ENCODE data around the gene PANK2. TPM values are rescaled to one million over a fixed set of nuclear protein-coding genes. Genes with fewer than 3 reads are reported as not detected.

PANK2 gene
- total RNA-seq, 4 donors from 2014 or later, result 49.0 to 58.1 (median 54.3) TPM

GRCh38 chr20:3869839-3870634 lies 19.1 kb upstream of the PANK2 start:
- H3K27me3 ChIP-seq, result no peaks in the 10 kb centered on the region
- ATAC-seq, result no peak
- H3K4me1 ChIP-seq, result peaks cover 0 to 17% (median 0%) of the 10 kb centered on the region in 3 donors
- WGBS, 2 donors (ENCODE audit: low coverage in 1 of 2), result 100% methylated on average over 2 of the region's 10 CpGs; no CpG with 5 or more reads in 1 of the 2 donors
- H3K4me3 ChIP-seq, result no peak overlapping the region
- TF ChIP-seq EP300 (IDR thresholded peaks at IDR 0.05) (no peak), CTCF (IDR thresholded peaks at IDR 0.05) (no peak), POLR2AphosphoS5 (IDR thresholded peaks at IDR 0.05) (no peak), POLR2A (IDR thresholded peaks at IDR 0.05) (no peak)
- no peaks in the 10 kb centered on the region for H3K9me3 ChIP-seq
- H3K36me3 ChIP-seq, result peaks cover 0 to 91% of the 10 kb centered on the region in 2 donors
- no peak overlapping the region for H3K27ac ChIP-seq

GRCh38 chr20:3871550-3872265 lies 17.5 kb upstream of the PANK2 start:
- no peak overlapping the region for H3K27ac ChIP-seq
- H3K4me1 ChIP-seq, result peaks cover 0 to 17% (median 0%) of the 10 kb centered on the region in 3 donors
- no peak overlapping the region for H3K4me3 ChIP-seq
- peaks cover 0 to 80% of the 10 kb centered on the region in 2 donors for H3K36me3 ChIP-seq
- TF ChIP-seq EP300 (IDR thresholded peaks at IDR 0.05) (no peak), POLR2A (IDR thresholded peaks at IDR 0.05) (no peak), POLR2AphosphoS5 (IDR thresholded peaks at IDR 0.05) (no peak), CTCF (IDR thresholded peaks at IDR 0.05) (no peak)
- WGBS, 2 donors (ENCODE audit: low coverage in 1 of 2), result 42 to 50% methylated on average over 2 of the region's 4 CpGs
- H3K27me3 ChIP-seq, result no peaks in the 10 kb centered on the region
- ATAC-seq, result no peak
- no peaks in the 10 kb centered on the region for H3K9me3 ChIP-seq

- ATAC-seq, result no peak
- TF ChIP-seq POLR2A (IDR thresholded peaks at IDR 0.05) (no peak), CTCF (IDR thresholded peaks at IDR 0.05) (no peak), EP300 (IDR thresholded peaks at IDR 0.05) (no peak), POLR2AphosphoS5 (IDR thresholded peaks at IDR 0.05) (no peak)
- Histone ChIP-seq H3K27ac (no peak overlapping the region), H3K36me3 (peaks cover 0 to 63% of the 10 kb centered on the region in 2 donors), H3K4me3 (no peak overlapping the region), H3K9me3 (no peaks in the 10 kb centered on the region), H3K27me3 (no peaks in the 10 kb centered on the region), H3K4me1 (peaks cover 0 to 17% (median 0%) of the 10 kb centered on the region in 3 donors)
- WGBS, 2 donors (ENCODE audit: low coverage in 1 of 2), result 97 to 100% methylated on average over 2 to 3 of the region's 5 CpGs
Measured at GRCh38 chr20:3873507-3873906, 15.7 kb upstream of the PANK2 start.

DNA sequence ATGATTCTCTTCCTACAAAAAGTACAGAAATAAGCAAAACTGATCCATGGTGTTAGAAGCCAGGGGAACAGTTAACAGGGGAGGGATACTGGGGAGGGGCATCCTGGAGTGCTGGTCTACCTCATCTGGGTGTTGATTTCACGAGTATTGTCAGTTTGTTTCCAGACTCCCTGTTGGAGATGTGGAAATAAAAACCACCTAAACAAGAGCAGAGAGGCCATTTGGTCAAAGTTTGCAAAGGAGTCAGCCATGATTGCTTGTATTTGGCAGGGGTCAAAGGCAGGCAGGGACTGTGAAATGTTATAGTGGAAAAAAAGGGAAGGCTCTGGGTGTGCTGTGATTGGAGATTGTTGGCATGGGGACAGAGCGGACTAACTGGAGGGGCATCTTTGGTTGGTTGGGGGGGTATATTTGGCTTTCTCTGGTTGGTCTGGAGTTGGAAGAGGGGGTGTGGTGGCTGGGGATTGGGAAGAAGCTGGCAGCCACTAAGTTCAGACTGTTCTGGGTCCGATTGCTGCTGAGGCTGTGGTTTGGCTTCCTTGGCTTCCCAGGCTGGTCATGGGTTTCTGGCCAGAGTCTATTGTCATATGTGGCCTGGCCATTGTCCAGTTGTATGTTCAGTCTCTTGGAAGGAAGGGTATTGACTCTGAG lies 14.9 kb upstream of the PANK2 start:
- Histone ChIP-seq H3K9me3 (no peaks in the 10 kb centered on the region), H3K4me1 (peaks cover 0 to 17% (median 0%) of the 10 kb centered on the region in 3 donors), H3K4me3 (no peak overlapping the region), H3K27ac (no peak overlapping the region), H3K27me3 (no peaks in the 10 kb centered on the region), H3K36me3 (peaks cover 0 to 57% of the 10 kb centered on the region in 2 donors)
- WGBS, 2 donors (ENCODE audit: low coverage in 1 of 2), result 60% methylated on average over 3 of the region's 3 CpGs
- no peak for TF ChIP-seq POLR2AphosphoS5 (IDR thresholded peaks at IDR 0.05)
- no peak for TF ChIP-seq CTCF (IDR thresholded peaks at IDR 0.05)
- no peak for TF ChIP-seq EP300 (IDR thresholded peaks at IDR 0.05)
- TF ChIP-seq POLR2A (IDR thresholded peaks at IDR 0.05), result no peak
- peak; percentile 8 for ATAC-seq

Measured in gastroesophageal sphincter (tissue), 4 donors.